Common myeloid progenitor, CD34-positive (primary cell): ENCODE data around the gene PRMT9.

Experiments used
- CTCF ChIA-PET: fragments of 350-600 bp; sonication (Branson Sonifier 250); formaldehyde crosslinking; loops from one replicate; lab custom pipeline; 2021; ENCODE audit warnings: antibody characterized with exemption; lab: Charles Lee
- POLR2A ChIA-PET: fragments of 350-600 bp; sonication (Branson Sonifier 250); formaldehyde crosslinking; loops from one replicate; lab custom pipeline; 2021; ENCODE audit warnings: antibody characterized with exemption; lab: Charles Lee
- DNase-seq, 3 donors: peaks; one replicate each; pipeline versions ENCODE4 v3.0.0 to v3.0.0-alpha.2; 2013
- H3K27ac ChIP-seq, 2 experiments: 1 replicate in 1 of 2; 2 replicates in 1 of 2; pipeline ENCODE4 v1.7.0; 2013; ENCODE audit warnings: inconsistent platforms in 2 of 2, low read length in 2 of 2, mild to moderate bottlenecking in 2 of 2, low read depth in 1 of 2, moderate library complexity in 1 of 2; ENCODE audit not compliant: severe bottlenecking in 2 of 2, insufficient read depth in 1 of 2, poor library complexity in 1 of 2
- H3K27me3 ChIP-seq, 5 experiments: replicated peaks in 2 of 5; 1 replicate in 3 of 5; 2 replicates in 2 of 5; pipeline versions ENCODE4 v1.6.1 to v1.7.0; 2013; ENCODE audit warnings: low read length in 4 of 5, mild to moderate bottlenecking in 2 of 5, moderate library complexity in 2 of 5, inconsistent platforms in 1 of 5; ENCODE audit not compliant: insufficient read depth in 5 of 5, control insufficient read depth in 4 of 5
- H3K36me3 ChIP-seq, 4 experiments: 1 replicate in 2 of 4; 2 replicates in 2 of 4; pipeline versions ENCODE4 v1.6.1 to v1.7.0; 2013; ENCODE audit warnings: low read length in 3 of 4, control low read depth in 1 of 4, mild to moderate bottlenecking in 1 of 4; ENCODE audit not compliant: control insufficient read depth in 4 of 4, insufficient read depth in 4 of 4
- H3K4me1 ChIP-seq, 4 experiments: 1 replicate in 3 of 4; 2 replicates in 1 of 4; pipeline versions ENCODE4 v1.6.1 to v1.7.1; 2013; ENCODE audit warnings: low read length in 3 of 4, mild to moderate bottlenecking in 3 of 4, control low read depth in 1 of 4, inconsistent platforms in 1 of 4, moderate library complexity in 1 of 4; ENCODE audit not compliant: control insufficient read depth in 4 of 4, insufficient read depth in 4 of 4; ENCODE audit errors: control extremely low read depth in 1 of 4
- H3K4me3 ChIP-seq, 7 experiments: 1 replicate in 4 of 7; 2 replicates in 3 of 7; pipeline versions ENCODE4 v1.5.1 to v1.7.0; 2013; ENCODE audit warnings: mild to moderate bottlenecking in 7 of 7, low read length in 6 of 7, moderate library complexity in 6 of 7, inconsistent platforms in 2 of 7, low read depth in 2 of 7, control low read depth in 1 of 7; ENCODE audit not compliant: insufficient read depth in 4 of 7, control insufficient read depth in 1 of 7; ENCODE audit errors: extremely low read depth in 1 of 7
- H3K9me3 ChIP-seq, 5 experiments: 1 replicate in 4 of 5; 2 replicates in 1 of 5; pipeline versions ENCODE4 v1.6.1 to v1.7.1; 2013; ENCODE audit warnings: low read length in 4 of 5, mild to moderate bottlenecking in 2 of 5, inconsistent platforms in 1 of 5, low read depth in 1 of 5, moderate library complexity in 1 of 5; ENCODE audit not compliant: control insufficient read depth in 4 of 5, insufficient read depth in 2 of 5; ENCODE audit errors: control extremely low read depth in 1 of 5
- WGBS: methylation state at CpG from one replicate; pipeline ENCODE4 v1.1.5; 2013; ENCODE audit not compliant: insufficient coverage; 5-methylcytosine and 5-hydroxymethylcytosine counted together

The PRMT9 gene

GRCh38 chr4:147596377-147596776, 87.6 kb downstream of the PRMT9 start:
- POLR2A ChIA-PET: no interaction called here
- peaks cover 0 to 1% (median 0%) of the 10 kb centered on the region in 5 experiments for H3K27me3 ChIP-seq
- no CpG with 5 or more reads among the region's 1 CpG for WGBS
- DNase-seq: peak in 2 of 3 donors; percentile 15 to 18
- no peaks in the 10 kb centered on the region for H3K4me1 ChIP-seq
- CTCF ChIA-PET: interaction anchor here (1.3 to 2.3 kb wide), 2 partner anchors 270 to 435 kb away, joined by 4 to 12 read pairs; no protein-coding TSS in a partner anchor
- no peak overlapping the region for H3K27ac ChIP-seq
- no peak overlapping the region for H3K4me3 ChIP-seq
- no peaks in the 10 kb centered on the region for H3K9me3 ChIP-seq
- no peaks in the 10 kb centered on the region for H3K36me3 ChIP-seq

GRCh38 chr4:147594578-147594977, 89.4 kb downstream of the PRMT9 start:
- ChIA-PET POLR2A (no interaction called here), CTCF (interaction anchor here (0.9 kb wide), 1 partner anchor 272 kb away, joined by 3 read pairs; no protein-coding TSS in a partner anchor)
- H3K27ac ChIP-seq: no peak overlapping the region
- no peaks in the 10 kb centered on the region for H3K9me3 ChIP-seq
- no peak overlapping the region for H3K4me3 ChIP-seq
- H3K36me3 ChIP-seq: no peaks in the 10 kb centered on the region
- no peaks in the 10 kb centered on the region for H3K4me1 ChIP-seq
- DNase-seq: no peak
- H3K27me3 ChIP-seq: no peaks in the 10 kb centered on the region
- 93% methylated on average over 2 of the region's 2 CpGs for WGBS

DNA sequence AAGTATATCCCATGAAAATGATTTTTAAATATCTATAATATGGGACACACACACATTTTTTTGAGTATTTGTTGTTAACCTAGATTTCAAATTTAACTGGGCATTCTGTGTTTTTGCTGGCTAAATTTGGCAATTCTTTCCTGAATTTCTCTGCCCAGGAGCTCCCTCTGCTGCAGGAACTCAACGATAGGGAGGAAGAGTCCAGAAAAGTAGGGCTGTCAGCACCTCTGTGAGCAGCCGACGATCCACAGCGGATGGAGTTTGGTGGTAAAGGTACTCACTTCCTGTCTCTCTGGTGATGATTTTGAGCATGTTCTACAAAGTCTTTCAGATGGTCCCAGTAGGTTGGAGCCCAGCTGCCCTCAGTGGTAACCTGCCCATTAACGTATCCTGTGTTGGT, 89.9 kb downstream of the PRMT9 start:
- WGBS: 78% methylated on average over 5 of the region's 5 CpGs
- Histone ChIP-seq H3K36me3 (no peaks in the 10 kb centered on the region), H3K27me3 (no peaks in the 10 kb centered on the region), H3K9me3 (no peaks in the 10 kb centered on the region), H3K4me3 (no peak overlapping the region), H3K4me1 (no peaks in the 10 kb centered on the region), H3K27ac (no peak overlapping the region)
- ChIA-PET CTCF (interaction anchor here (0.9 kb wide), 1 partner anchor 273 kb away, joined by 3 read pairs; no protein-coding TSS in a partner anchor), POLR2A (no interaction called here)
- no peak for DNase-seq

DNA sequence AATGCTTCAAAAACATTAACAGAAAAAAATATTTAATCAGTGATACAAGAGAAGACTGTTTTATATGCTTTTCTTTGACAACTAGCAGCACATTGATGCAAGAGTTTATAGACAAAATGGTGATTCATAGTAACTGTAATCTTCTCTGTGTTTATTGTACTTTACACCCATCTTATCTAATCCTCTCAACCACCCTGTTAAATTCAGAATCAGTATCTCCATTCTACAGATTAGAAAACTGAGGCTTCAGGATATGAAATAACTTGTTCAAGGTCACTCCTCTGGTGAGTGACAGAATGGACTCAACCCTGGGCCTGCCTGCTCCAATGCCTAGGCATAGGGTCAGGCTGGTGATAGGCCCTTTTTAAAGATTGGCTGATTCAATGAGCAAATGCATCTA, 92.9 kb downstream of the PRMT9 start:
- POLR2A ChIA-PET: no interaction called here
- CTCF ChIA-PET: interaction anchor here (1.2 to 2.8 kb wide), 2 partner anchors 276 to 435 kb away, joined by 3 to 14 read pairs; no protein-coding TSS in a partner anchor
- no peaks in the 10 kb centered on the region for H3K9me3 ChIP-seq
- peaks cover 0 to 2% (median 0%) of the 10 kb centered on the region in 5 experiments for H3K27me3 ChIP-seq
- H3K4me3 ChIP-seq: no peak overlapping the region
- no peaks in the 10 kb centered on the region for H3K4me1 ChIP-seq
- H3K36me3 ChIP-seq: no peaks in the 10 kb centered on the region
- DNase-seq: no peak
- no peak overlapping the region for H3K27ac ChIP-seq

GRCh38 chr4:147590249-147590920, 93.6 kb downstream of the PRMT9 start:
- Histone ChIP-seq H3K36me3 (no peaks in the 10 kb centered on the region), H3K4me3 (no peak overlapping the region), H3K9me3 (no peaks in the 10 kb centered on the region), H3K4me1 (no peaks in the 10 kb centered on the region), H3K27me3 (peaks cover 0 to 2% (median 0%) of the 10 kb centered on the region in 5 experiments), H3K27ac (no peak overlapping the region)
- CTCF ChIA-PET: interaction anchor here (1.0 to 2.8 kb wide), 6 partner anchors 10 to 434 kb away, joined by 3 to 14 read pairs (median 8); no protein-coding TSS in a partner anchor
- POLR2A ChIA-PET: interaction anchor here (0.6 to 0.7 kb wide), 2 partner anchors 31 to 94 kb away, joined by 3 read pairs; partner anchors contain the start of gene PRMT9
- DNase-seq: peak; percentile 40 to 67 (median 66)
- 78% methylated on average over 5 of the region's 12 CpGs for WGBS

- no peak overlapping the region for H3K4me3 ChIP-seq
- H3K9me3 ChIP-seq: no peaks in the 10 kb centered on the region
- no peak overlapping the region for H3K27ac ChIP-seq
- no peaks in the 10 kb centered on the region for H3K4me1 ChIP-seq
- H3K27me3 ChIP-seq: peaks cover 0 to 2% (median 0%) of the 10 kb centered on the region in 5 experiments
- WGBS: no CpG with 5 or more reads among the region's 1 CpG
- no peaks in the 10 kb centered on the region for H3K36me3 ChIP-seq
- CTCF ChIA-PET: interaction anchor here (1.0 to 2.8 kb wide), 8 partner anchors 9 to 433 kb away, joined by 3 to 14 read pairs (median 4); no protein-coding TSS in a partner anchor
- POLR2A ChIA-PET: interaction anchor here (0.6 kb wide), 1 partner anchor 31 kb away, joined by 3 read pairs; no protein-coding TSS in a partner anchor
- DNase-seq: no peak
These were observed 94.4 kb downstream of the PRMT9 start for GRCh38 chr4:147589586-147589985.
